HG02981 (cell line): Measurements from ENCODE around the gene MINDY1.

ENCODE experiments used
- ATAC-seq: cut with Tn5 transposase; IDR thresholded peaks from one replicate; pipeline ENCODE4 v1.9.1; 2021; ENCODE audit warnings: mild to moderate bottlenecking, moderate library complexity; ENCODE audit not compliant: unreplicated experiment

The MINDY1 gene

DNA sequence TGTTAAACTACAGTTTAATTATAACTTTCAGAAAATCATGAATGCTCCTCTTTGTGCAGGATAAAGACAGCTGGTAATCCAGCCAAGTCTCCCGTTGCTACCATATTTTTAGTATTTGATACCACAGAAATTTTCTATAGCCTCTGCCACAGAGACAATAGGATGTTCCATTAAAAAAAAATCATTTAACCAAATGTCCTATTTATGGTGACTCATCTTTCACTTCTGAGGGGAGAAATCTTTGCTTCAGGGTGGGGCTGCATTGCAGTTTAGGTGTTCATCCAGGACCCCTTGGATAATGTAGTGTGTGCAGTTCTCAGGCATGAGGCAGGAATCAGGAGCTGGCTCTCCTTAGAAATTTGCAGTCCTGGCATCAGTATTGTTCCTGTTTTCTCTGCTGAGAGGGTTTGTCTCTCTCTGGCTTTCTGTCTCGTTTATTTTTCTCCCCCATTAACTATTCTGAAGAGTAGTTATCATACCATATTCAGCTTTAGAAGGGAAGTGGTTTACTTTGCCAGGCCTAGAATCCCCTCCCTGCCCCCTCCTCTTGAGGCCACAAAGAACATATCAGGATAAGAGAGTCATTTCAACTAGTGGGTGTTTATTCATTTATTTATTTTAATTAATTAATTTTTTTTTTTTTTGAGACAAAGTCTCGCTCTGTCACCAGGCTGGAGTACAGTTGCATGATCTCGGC, 4.6 kb upstream of the MINDY1 start:
- ATAC-seq = no peak

DNA sequence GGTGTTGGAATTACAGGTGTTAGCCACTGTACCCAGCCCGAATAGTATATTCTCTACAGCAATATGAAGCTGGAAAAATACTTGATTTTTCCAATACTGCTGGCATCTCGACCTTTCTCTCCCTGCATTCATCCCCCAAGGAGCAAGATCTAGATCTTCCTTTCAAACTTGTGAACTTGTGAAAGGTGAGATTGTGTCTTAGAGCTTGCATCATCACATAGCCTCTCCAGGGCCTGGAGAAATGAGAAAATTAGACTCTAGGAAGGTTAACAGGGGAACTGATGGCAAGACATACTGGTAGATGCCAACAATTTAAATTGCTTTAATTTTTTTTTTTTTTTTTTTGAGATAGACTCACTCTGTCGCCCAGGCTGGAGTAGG, 3.6 kb upstream of the MINDY1 start:
- no peak for ATAC-seq

DNA sequence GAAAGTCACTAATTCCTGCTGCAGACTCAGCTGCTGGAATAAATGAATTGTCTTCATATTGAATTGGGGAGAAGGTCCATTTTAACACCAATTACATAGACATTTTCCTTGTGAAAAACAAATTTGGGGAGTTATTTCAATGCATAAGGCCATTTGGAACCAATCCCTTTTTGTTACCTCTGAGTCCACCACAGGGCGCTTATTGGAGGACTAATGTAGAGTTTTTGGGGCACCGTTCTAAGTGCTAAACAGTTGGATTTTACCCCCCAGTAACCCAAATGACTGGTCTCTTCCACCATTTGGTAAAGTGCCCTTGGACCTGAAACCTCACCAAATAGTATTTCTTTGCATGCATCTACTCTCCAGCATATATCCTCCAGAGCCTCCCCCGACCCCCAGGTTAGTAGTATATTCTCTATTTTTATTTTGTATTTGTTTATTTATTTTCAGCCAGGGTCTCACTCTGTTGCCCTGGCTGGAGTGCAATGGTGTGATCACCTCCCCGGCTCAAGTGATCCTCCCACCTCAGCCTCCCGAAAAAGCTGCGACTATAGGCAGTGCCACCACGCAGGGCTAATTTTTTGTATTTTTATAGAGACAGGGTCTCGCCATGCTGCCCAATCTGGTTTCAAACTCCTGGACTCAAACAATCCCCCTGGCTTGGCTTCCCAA, 3.1 kb upstream of the MINDY1 start:
- no peak for ATAC-seq

DNA sequence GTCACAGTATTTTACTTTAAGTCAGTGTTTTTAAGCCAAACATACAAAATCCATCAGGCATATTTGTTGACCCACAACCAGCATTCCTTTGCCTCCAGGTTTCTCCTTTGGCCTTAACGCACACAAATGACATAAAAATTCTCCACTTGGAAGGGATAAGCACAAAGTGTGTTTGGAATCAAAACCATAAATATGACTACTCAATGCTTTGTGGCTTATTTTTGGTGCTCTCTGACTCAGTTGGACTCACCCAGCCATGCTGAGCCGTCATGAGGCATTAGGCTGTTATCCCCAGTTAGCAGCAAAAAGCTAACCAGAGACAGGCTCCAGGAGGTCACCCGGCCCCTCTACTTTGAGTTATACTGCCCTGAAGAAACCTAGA, 2.5 kb upstream of the MINDY1 start:
- ATAC-seq = no peak

DNA sequence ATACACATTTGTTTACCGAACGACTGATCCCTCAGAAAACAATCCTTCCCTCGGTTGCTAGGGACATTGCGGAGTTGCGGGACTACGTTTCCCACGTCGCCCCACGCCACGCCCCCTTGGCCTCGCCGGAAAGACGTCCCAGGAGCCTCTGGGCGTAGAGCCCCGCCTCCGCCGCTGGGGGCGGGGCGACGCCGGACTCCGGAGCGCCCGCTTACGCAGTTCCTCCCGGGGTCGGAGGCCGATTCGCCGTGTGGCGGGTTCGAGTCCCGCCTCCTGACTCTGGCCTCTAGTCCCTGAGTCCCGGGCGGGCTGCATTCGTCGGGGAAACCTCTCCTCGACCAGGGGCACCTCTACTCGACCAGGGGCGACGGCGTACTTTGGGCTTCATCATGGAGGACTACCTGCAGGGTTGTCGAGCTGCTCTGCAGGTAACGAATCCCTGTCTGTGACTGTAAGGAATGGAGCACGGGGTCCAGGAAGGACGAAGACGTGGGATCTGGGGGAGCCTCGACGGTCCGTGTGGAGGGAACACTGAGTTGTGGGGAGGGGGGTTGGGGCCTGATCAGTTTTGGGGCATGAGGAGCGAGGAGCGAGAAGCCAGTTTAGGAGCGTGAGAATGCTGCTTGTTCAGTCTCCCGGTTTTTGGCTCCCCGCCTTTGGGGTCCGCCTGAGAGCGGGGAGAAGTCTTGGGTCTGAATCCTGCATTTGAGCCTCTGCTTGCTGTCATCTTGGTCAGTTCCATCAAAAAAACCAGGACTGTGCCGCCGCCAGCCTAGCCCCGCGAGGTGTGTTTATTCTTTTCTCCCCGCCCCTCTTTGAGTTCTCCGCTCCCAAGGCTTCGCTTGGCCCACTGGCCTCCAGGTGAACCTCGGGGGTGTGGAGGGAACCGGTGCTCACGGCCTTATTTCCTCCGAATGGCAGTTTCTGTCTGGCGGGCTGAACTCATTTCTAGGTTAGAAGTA, 1.8 kb upstream of the MINDY1 start, which contains the start of gene PRUNE1:
PRUNE1 (plus strand) TSS at position 206 of the 962 bp plus-strand sequence; CDS start at position 390, 184 bp downstream.
- peak; percentile 78 for ATAC-seq

DNA sequence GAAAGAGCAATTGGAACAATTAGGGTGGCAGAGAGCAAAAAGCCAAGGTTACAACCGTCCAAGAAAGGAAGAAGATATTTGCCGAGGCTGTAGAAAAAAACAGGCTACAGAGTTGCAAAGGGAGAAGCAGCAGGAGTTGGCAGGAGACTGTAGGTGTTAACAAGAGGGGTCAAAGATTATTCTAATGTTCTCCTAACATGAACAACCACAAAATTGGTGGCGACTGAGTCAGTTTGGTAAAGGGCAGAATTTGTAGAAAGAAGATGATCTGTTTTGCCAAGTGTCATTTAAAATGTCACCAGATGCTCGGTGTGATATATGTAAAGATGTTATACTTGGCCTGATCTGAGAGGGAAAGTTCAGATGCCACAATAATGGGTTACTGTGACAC, 1.1 kb upstream of the MINDY1 start:
- no peak for ATAC-seq

DNA sequence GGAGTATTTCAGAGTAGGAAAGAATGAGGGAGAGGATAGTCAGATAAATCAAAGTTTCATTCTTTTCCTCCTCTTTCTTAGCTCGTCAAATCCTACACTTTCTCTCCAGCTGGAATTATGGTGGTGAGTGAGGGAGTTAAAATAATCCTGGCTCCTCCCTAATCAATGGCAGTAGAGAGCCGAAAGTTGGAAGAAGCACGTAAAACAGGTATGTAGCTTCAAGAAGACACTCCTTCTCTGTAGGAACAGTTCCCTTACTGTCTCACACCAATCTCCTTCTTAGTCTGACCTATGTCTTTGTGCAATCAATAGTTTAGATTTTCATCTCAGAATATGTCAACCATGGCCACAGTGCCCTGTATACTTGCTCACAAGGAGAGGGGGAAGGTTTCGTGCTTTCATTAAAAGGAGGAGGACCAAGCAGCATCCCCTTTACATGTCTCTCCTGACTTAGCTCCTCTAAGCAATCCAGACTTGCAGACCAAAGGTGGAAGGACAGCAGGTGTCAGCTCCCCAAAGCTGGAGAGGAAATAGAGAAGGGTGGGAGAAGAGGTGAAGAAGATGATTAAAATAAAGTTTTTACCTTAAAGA, 878 bp downstream of the MINDY1 start:
- no peak for ATAC-seq

DNA sequence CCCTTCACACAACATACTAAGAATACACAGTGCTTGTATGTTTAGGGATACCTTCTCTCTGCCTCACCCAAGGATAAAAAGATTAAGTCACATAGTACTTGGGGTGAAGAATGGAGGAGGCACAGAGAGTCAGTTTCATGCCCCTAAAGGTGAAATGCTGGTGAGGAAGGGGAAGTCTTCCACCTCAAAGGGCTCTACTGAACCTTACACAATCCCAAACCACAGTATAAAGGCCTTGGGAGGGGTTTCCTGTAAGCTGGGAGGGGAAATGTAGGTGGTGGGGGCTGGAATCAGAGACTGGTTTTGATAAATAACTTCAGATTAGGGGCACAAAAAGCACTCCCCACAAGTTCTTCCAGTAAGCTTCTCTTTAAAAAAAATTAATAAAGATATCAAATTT, 3.5 kb downstream of the MINDY1 start:
- no peak for ATAC-seq

DNA sequence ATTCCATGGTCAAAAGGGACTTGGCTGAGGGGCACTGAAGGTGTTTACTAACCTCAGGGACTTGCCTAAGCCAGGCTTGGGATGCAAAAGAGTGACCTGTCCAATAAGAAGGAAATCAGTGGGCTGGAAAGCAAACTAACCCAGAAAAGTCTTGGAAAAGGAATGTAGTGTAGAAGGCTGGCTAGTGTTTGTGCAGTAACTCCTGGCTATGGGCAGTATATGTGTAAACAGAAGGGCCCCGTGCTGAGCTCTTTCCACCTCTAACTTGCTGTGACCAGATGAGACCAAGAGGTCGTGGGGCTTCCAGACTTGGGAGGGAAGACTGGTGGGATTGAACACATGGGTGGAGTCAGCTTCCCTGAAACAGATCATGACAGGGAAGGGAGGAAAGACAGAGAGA, 4.1 kb downstream of the MINDY1 start:
- no peak for ATAC-seq

DNA sequence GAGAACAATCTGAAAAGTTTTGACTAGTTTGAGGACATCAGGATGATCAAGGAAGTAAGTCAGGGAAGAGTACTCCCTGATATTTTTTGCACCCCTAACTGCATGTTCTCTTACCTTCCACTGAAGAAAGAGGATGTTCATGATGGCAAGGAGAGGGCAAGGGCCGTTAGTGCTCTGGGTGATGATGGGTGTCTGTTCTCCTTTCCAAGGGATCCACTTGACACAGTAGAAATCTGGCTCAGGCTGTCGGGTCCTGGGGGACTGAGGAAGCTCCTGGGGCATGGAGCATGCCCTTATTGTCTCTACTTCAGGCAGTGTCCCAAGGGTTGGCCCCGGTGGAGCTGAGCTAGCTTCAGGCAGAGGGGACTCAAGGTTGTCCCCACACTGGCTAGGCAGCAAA, 4.7 kb downstream of the MINDY1 start:
- ATAC-seq = no peak

DNA sequence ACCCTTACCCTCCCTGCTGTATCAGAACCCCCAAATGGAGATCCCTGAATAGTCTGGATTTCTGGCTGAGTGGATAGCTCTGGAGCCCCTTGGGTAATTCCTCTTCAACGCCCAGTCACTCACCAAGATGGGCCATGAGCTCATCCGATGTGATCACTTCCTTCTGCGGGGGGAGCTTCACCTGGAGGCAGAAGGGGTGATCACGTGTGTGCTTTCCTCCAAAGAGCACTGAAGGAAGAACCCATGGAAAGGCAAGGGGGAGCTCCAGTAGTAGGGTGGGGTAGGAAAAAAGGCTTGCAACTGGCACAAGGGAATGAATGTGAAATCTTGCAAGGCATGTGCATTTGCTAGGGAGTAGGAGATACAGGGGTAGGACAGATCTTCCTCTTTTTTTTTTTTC, 5.1 kb downstream of the MINDY1 start:
- no peak for ATAC-seq

DNA sequence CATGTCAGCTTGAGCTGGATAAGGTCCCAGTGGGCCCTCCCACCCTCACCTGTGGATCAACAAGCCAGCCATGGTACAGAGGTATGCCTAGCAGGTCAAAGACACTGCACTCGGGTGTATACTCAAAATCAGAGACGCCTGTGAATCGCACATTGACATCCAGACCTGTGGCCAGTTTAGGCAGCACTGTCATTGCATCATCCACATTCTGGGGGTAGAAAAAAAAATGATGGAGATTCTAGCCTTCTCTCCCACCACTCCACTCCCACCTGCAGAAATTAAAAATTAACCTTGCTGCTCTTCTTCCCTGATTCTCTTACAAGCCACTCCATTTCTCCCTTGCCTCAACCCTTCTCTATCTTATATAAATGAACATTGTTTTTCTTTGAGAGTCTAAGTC, 6.3 kb downstream of the MINDY1 start:
- no peak for ATAC-seq

DNA sequence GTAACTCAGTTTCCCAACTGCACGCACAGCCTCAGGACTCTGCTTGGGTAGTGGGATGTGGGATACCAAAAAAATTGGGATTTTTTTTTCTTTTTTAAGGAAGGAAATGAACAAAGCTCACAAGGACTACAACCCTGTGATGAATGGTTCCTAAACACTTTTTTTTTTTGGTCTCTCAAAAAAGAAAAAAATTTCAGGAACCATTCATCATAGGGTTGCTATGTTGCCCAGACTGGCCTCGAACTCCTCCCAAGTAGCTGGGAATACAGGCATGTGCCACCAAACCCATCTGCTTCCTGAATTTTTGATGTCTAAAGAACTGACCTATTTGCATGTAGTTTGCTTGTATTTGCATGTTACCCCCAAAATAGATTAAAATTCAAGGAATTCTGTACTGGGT, 6.8 kb downstream of the MINDY1 start:
- no peak for ATAC-seq

DNA sequence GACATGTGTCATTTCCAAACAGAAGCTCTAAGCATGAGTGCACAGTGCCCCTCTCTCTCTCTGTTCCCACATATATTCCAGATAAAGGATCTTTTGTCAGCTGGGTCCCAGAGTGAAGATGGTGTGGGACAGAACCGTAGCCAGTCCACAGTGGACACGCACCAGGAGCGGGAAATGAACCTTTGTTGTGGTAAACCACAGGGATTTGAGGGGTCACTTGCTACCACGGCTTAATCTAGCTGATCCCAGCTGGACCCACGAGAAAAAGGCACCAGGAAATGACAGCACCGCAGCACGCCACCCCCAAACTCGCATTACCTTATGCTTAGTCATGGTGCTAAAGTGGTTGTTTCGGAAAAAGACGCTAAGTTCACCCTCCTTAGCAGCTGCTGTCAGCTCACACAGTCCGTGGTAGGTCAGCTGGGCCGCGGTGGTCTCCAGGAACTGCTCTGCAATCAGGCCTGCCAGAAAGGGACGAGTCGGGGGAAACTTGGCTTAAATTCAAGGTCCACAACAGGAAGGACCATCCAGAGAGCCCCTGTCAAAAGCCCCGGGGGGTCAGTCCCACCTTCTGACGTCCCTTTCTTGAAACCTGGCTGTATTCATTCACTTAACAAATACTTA, 7.5 kb downstream of the MINDY1 start:
- ATAC-seq = no peak

DNA sequence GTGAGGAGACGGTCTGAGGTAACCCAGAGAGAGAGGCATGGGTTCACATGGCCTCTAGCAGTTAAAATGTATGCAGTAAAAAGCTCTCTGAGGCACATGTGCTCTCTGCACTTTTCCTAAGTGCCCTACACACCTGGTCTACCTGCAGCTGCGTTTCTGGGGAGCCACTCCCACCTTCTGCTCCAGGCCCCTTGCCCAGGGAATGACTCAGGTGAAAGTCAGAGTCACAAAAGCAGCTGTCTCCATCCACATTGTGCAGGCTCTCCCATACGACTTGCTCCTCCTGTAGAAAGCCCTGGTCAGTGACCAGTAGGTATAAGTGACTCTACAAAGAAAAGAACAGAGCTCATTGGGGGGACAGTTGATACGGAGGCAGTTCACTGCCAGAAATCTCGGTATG, 8.8 kb downstream of the MINDY1 start:
- ATAC-seq = no peak

DNA sequence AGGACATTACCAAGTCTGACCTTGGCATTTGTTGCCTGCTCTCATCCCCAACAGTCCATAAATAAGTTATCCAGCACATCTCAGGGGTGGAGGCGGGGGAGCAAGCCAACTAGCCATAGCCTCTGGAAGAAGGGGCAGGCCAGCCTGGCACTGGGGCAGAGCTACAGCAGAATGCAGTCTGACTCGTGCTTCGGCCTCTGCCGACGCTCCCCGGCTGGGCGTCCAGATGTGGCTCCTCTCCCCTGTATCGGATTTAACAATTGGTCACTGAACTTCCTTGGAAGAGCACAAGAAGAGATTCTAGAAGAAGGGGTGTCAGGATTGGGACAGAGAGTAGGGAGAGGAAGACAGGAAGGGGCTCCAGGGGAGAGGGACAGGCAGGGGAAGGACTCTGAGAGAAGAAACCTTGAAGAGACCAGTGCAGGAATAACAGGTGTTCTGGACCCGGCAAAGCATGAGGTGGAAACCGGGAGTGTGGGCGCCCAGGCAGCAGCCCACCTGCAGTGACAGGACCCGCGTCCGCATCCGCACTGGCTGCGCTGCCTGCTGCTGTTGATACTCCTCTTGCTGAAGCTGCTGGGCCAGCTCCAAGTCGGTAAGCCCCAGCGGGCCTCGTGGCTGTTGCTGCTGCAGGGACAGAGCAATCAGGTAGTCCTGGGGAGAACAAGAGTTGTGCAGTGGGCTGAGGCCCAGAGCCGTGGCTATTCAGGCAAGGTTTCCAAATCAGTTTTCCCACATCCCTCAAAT, 9.4 kb downstream of the MINDY1 start:
- ATAC-seq = no peak

DNA sequence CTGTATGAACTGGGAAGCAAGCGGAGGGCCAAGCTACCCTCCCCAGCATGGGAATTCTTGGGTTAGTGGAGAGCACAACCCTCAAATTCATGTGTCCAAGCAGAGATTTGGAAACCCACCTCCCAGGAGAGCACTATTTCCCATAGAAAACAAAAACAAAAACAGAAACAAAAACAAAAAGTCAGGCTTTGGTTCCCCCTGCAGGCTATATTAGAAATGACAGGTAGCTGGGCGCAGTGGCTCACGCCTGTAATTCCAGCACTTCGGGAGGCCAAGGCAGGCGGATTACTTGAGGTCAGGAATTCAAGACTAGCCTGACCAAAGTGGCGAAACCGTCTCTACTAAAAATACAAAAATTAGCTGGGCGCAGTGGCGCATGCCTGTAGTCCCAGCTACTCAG, 10.8 kb downstream of the MINDY1 start:
- no peak for ATAC-seq

DNA sequence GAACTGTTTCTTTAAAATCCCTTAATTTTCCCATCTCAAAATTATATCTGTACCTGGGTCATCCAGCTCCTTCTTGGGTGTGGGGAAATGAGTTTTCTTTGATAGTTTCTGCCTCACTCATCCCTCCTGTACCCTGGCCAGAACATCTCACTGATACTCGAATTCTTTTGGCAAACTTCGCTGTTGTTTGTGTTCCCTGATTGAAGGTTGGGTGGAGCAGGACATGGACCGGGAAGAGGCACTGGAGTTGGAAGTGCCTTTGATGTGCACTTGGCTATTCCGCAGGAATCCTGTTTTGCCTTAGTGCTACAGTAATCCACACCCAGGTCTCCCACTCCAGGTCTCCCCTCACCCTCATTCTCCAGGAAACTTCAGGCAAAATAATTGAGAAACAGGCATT, 11.2 kb downstream of the MINDY1 start:
- no peak for ATAC-seq

DNA sequence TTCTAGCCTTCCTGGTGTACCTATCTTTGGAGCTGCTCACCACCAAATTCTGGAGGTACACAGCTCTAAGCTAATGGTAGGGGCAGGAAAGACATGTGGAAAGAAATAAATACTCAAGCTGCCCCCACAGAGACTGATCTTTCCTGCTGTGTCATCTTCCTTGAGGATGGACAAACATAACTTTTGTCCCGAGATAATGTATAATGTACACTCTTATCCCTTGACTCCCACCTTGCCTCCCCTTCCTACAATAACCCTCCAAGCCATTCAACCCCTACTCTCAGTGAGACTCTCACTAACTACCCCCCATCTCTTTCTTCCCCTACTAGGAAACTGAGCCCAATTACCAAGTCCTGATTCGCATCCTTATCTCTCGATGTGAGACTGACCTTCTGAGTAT, 12.5 kb downstream of the MINDY1 start:
- no peak for ATAC-seq

DNA sequence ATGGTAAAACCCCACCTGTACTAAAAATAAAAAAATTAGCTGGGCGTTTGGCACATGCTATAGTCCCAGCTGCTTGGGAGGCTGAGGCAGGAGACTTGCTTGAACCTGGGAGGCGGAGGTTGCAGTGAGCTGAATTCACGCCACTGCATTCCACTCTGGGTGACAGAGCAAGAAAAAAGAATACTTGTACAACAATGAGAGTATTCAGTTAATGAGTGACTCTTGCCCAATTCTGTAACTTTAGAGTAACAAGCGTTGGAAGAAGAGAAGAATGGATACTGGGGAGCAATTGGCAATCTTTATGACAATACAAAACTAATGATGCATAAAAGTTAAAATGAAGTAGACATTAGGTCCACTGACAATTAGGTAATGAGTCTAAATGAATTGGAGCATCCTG, 14.1 kb downstream of the MINDY1 start:
- ATAC-seq = no peak
